ENCODE results near the gene TBC1D5.

GRCh38 chr3:17733768-17734167 is 8.7 kb downstream of the TBC1D5 start:
- no peak for TF ChIP-seq POLR2A (IDR thresholded peaks at IDR 0.05; ENCODE audit: low read depth, low read length)
- no peak for TF ChIP-seq TAF1 (IDR thresholded peaks at IDR 0.05; ENCODE audit: low read depth, low read length)
